MCF 10A (cell line): Measurements from ENCODE around the gene CA9. TPM values are rescaled to one million over a fixed set of nuclear protein-coding genes. Genes with fewer than 3 reads are reported as not detected.

Experiments
- Bru-seq: library from RNA; stranded (reverse); fragments of 400-500 nt; gene quantifications from one replicate; lab custom pipeline; 2021; lab: Mats Ljungman, UMichigan
- BruChase-seq, 2 experiments: library from RNA; stranded (reverse); fragments of 400-500 nt; gene quantifications; one replicate each; lab custom pipeline; 2021; lab: Mats Ljungman, UMichigan
- BruUV-seq: library from RNA; stranded (reverse); fragments of 400-500 nt; replicated peaks from 2 replicates; lab custom pipeline; 2021; lab: Mats Ljungman, UMichigan
- CTCF ChIA-PET: fragments of 300-600 bp; sonication (Branson Sonifier 250); formaldehyde crosslinking; extraction: SDS; loops from one replicate; lab custom pipeline; 2021; ENCODE audit warnings: antibody characterized with exemption, inconsistent platforms; lab: Yijun Ruan, JAX
- POLR2A ChIA-PET: fragments of 300-600, 350-650 bp; sonication (Branson Sonifier 250); formaldehyde crosslinking; extraction: SDS; loops from one replicate; lab custom pipeline; 2020; ENCODE audit warnings: antibody characterized with exemption, inconsistent platforms; lab: Yijun Ruan, JAX
- DNase-seq: peaks from one replicate; pipeline ENCODE4 v3.0.0-alpha.2; 2018; ENCODE audit not compliant: unreplicated experiment
- H3K27ac Mint-ChIP-seq: one replicate; pipeline ENCODE4 v1.8.0; 2022; ENCODE audit warnings: mild to moderate bottlenecking, low read depth, mixed read lengths; ENCODE audit not compliant: unreplicated experiment
- H3K27me3 Mint-ChIP-seq: one replicate; pipeline ENCODE4 v1.8.0; 2022; ENCODE audit warnings: mixed read lengths; ENCODE audit not compliant: insufficient read depth, unreplicated experiment
- H3K36me3 Mint-ChIP-seq: one replicate; pipeline ENCODE4 v1.8.0; 2022; ENCODE audit warnings: mild to moderate bottlenecking, moderate library complexity, mixed read lengths; ENCODE audit not compliant: insufficient read depth, unreplicated experiment
- H3K4me1 Mint-ChIP-seq: one replicate; pipeline ENCODE4 v1.8.0; 2022; ENCODE audit warnings: mixed read lengths; ENCODE audit not compliant: insufficient read depth, unreplicated experiment
- H3K4me3 Mint-ChIP-seq: one replicate; pipeline ENCODE4 v1.8.0; 2022; ENCODE audit warnings: mild to moderate bottlenecking, moderate library complexity, mixed read lengths; ENCODE audit not compliant: unreplicated experiment
- H3K9me3 Mint-ChIP-seq: one replicate; pipeline ENCODE4 v1.8.0; 2022; ENCODE audit warnings: mixed read lengths; ENCODE audit not compliant: unreplicated experiment
- CTCF ChIP-seq: fragments of 200-600 bp; IDR thresholded peaks from one replicate; pipeline ENCODE4 v1.8.0; 2022; ENCODE audit warnings: antibody characterized with exemption, mild to moderate bottlenecking; ENCODE audit not compliant: unreplicated experiment
- intact Hi-C: fragments of 100-400 bp; cut with micrococcal nuclease; formaldehyde crosslinking; loops from 2 replicates; pipeline ENCODE4 v1.14.1; 2022
- long read RNA-seq: library from polyadenylated mRNA; stranded (forward); transcript quantifications from one replicate; pipeline ENCODE4 v2.0.0, GENCODE V29; 2022
- total RNA-seq: library from RNA; stranded (reverse); gene quantifications from 2 replicates; pipeline ENCODE4 v1.2.3, GENCODE V29; 2022

CA9 gene
- total RNA-seq (not detected in 2 replicates), Bru-seq, nascent RNA (not detected), BruChase-seq, experiment 1, labeled RNA remaining after a 6-hour chase (not detected), BruChase-seq, experiment 2, labeled RNA remaining after a 2-hour chase (not detected)
- long read RNA-seq, partial matches to known transcripts: 0 of 1 reads
- long read RNA-seq, other reads (novel, unspliced or antisense): 0 of 1 reads

- no TSS peak for BruUV-seq
- ChIA-PET POLR2A (interaction anchor here (1.0 to 2.3 kb wide), 4 partner anchors 8 to 18 kb away, joined by 3 to 9 read pairs (median 6); no protein-coding TSS in a partner anchor), CTCF (interaction anchor here (0.8 to 1.1 kb wide), 4 partner anchors 15 to 117 kb away, joined by 3 to 5 read pairs (median 3); no protein-coding TSS in a partner anchor)
- Mint-ChIP-seq H3K27me3 (no peaks in the 10 kb centered on the region), H3K27ac (no peak within 1 kb of the TSS), H3K4me3 (no peak within 1 kb of the TSS), H3K36me3 (no peaks in the 10 kb centered on the region), H3K4me1 (peaks cover 17% of the 10 kb centered on the region), H3K9me3 (no peaks in the 10 kb centered on the region)
- intact Hi-C loops: no loop called here
- TF ChIP-seq CTCF: no peak
- DNase-seq: peak; percentile 65
Observed at GRCh38 chr9:35673132-35674024, at the start of gene CA9. Gene CA9, plus strand, starts transcription at chr9:35673928. Its CDS starts 32 bp downstream, at chr9:35673960.

GRCh38 chr9:35627575-35627974 lies 46.2 kb upstream of the CA9 start:
- intact Hi-C loops: no loop called here
- Mint-ChIP-seq H3K27me3 (no peaks in the 10 kb centered on the region), H3K4me1 (no peaks in the 10 kb centered on the region), H3K27ac (no peak overlapping the region), H3K4me3 (no peak overlapping the region), H3K36me3 (no peaks in the 10 kb centered on the region), H3K9me3 (no peaks in the 10 kb centered on the region)
- no peak for DNase-seq
- TF ChIP-seq CTCF: no peak
- POLR2A ChIA-PET: no interaction called here
- CTCF ChIA-PET: interaction anchor here (0.6 kb wide), 1 partner anchor 20 kb away, joined by 3 read pairs; no protein-coding TSS in a partner anchor
- BruUV-seq: no TSS peak

DNA sequence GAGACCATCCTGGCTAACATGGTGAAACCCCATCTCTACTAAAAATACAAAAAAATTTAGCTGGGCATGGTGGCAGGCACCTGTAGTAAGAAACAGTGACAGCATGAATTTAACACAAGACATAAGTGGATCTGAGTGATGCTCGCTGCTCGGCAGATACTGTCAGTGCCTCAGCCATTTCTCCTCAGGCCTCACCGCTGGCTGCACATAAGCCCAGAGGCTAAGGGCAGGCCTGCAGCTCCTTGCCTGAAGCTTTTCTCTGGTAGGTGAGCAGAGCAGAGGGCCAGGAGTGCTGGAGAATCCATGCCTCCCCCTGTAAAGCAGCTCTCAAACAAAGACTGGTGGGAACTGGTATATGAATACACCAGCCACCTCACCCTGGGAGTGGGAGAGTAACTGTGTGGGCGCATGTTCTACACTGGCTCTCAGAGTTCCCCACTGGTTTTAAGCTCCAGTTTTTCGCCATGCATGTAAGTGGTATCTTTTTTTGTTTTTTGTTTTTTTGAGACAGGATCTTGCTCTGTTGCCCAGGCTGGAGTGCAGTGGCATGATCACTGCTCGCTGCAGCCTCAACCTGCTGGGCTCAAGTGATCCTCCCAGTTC lies 45.2 kb upstream of the CA9 start:
- no peaks in the 10 kb centered on the region for H3K36me3 Mint-ChIP-seq
- H3K27me3 Mint-ChIP-seq: no peaks in the 10 kb centered on the region
- DNase-seq: no peak
- no peaks in the 10 kb centered on the region for H3K4me1 Mint-ChIP-seq
- H3K27ac Mint-ChIP-seq: no peak overlapping the region
- CTCF ChIA-PET: interaction anchor here (0.6 to 0.9 kb wide), 3 partner anchors 13 to 197 kb away, joined by 3 to 4 read pairs (median 3); no protein-coding TSS in a partner anchor
- POLR2A ChIA-PET: interaction anchor here (0.6 to 1.2 kb wide), 3 partner anchors 13 to 1673 kb away, joined by 3 to 4 read pairs (median 3); no protein-coding TSS in a partner anchor
- H3K9me3 Mint-ChIP-seq: no peaks in the 10 kb centered on the region
- no peak overlapping the region for H3K4me3 Mint-ChIP-seq
- TF ChIP-seq CTCF: no peak
- intact Hi-C loops: no loop called here
- BruUV-seq: no TSS peak
